HCT116 (cell line): ENCODE data around the gene STK16. TPM values are rescaled to one million over a fixed set of nuclear protein-coding genes. Genes with fewer than 3 reads are reported as not detected.

ENCODE experiments used
- ATAC-seq: fragments of 200-7000 bp; cut with Tn5 transposase; 2 replicates; pipeline ENCODE4 v1.9.1; 2020; ENCODE audit warnings: mild to moderate bottlenecking, moderate library complexity
- BruUV-seq: library from RNA; stranded (reverse); fragments of 400-500 nt; replicated peaks from 2 replicates; lab custom pipeline; 2021; lab: Mats Ljungman, UMichigan
- CTCF ChIA-PET: fragments of 300-600 bp; sonication (Branson Sonifier 250); formaldehyde crosslinking; loops from one replicate; lab custom pipeline; 2021; ENCODE audit warnings: antibody characterized with exemption; lab: Charles Lee
- POLR2A ChIA-PET: fragments of 300-600, 350-600 bp; sonication (Branson Sonifier 250); formaldehyde crosslinking; loops from one replicate; lab custom pipeline; 2021; ENCODE audit warnings: antibody characterized with exemption; lab: Charles Lee
- RAD21 ChIA-PET, 2 experiments: fragments of 300-600 bp; sonication (Branson Sonifier 250); formaldehyde crosslinking; loops; one replicate each; lab custom pipeline; 2023; ENCODE audit warnings: low total read pairs in 2 of 2; ENCODE audit not compliant: uncharacterized antibody in 2 of 2, unreplicated experiment in 2 of 2, low non-redundant PET in 1 of 2; lab: Charles Lee
- DNase-seq: peaks from one replicate; pipeline ENCODE4 v3.0.0-alpha.2; 2010; ENCODE audit warnings: low read depth, low spot score
- H2AFZ ChIP-seq: fragments of 200-600 bp; shearing (Covaris generic), sonication (generic); 2 replicates; pipeline ENCODE4 v1.6.1; 2017; ENCODE audit warnings: low read depth, mixed run types, mixed read lengths, antibody characterized with exemption, low read length; ENCODE audit not compliant: poor library complexity, severe bottlenecking
- H3K27ac ChIP-seq: 2 replicates; pipeline ENCODE4 v1.5.1; 2012; ENCODE audit warnings: low read depth, low read length
- H3K27me3 ChIP-seq: fragments of 200-600 bp; sonication (generic); 2 replicates; pipeline ENCODE4 v1.6.1; 2016; ENCODE audit warnings: mixed run types, low read length, mixed read lengths; ENCODE audit not compliant: insufficient read depth
- H3K36me3 ChIP-seq, 2 experiments: fragments of 200-500 bp in 1 of 2; fragments of 200-600 bp in 1 of 2; sonication (Bioruptor generic) in 1 of 2; sonication (generic) in 1 of 2; 2 replicates each; pipeline versions ENCODE4 v1.5.1 to v1.6.1; 2014 to 2016; ENCODE audit warnings: low read length in 2 of 2, inconsistent platforms in 1 of 2, mixed read lengths in 1 of 2, mixed run types in 1 of 2; ENCODE audit not compliant: insufficient read depth in 2 of 2, control insufficient read depth in 1 of 2
- H3K4me1 ChIP-seq, 2 experiments: fragments of 200-600 bp in 1 of 2; sonication (generic) in 1 of 2; 2 replicates each; pipeline versions ENCODE4 v1.5.1 to v1.6.1; 2012 to 2017; ENCODE audit warnings: low read length in 2 of 2, inconsistent platforms in 1 of 2, mild to moderate bottlenecking in 1 of 2, mixed read lengths in 1 of 2, mixed run types in 1 of 2, moderate library complexity in 1 of 2; ENCODE audit not compliant: insufficient read depth in 2 of 2, control insufficient read depth in 1 of 2
- H3K4me2 ChIP-seq: fragments of 200-600 bp; sonication (generic); 2 replicates; pipeline ENCODE4 v1.6.1; 2017; ENCODE audit warnings: mixed run types, low read length, mixed read lengths
- H3K4me3 ChIP-seq, 2 experiments: fragments of 200-600 bp in 1 of 2; sonication (generic) in 1 of 2; replicated peaks in 1 of 2; 2 replicates each; pipeline ENCODE4 v1.5.1; 2011 to 2016; ENCODE audit warnings: low read length in 2 of 2, control low read depth in 1 of 2, low read depth in 1 of 2, mild to moderate bottlenecking in 1 of 2, mixed read lengths in 1 of 2, mixed run types in 1 of 2
- H3K79me2 ChIP-seq: fragments of 200-600 bp; sonication (generic); 2 replicates; pipeline ENCODE4 v1.6.1; 2017; ENCODE audit warnings: mild to moderate bottlenecking, mixed run types, low read length, moderate library complexity, mixed read lengths; ENCODE audit not compliant: insufficient read depth
- H3K9ac ChIP-seq: fragments of 200-600 bp; sonication (generic); 2 replicates; pipeline ENCODE4 v1.6.1; 2016; ENCODE audit warnings: low read length, mixed read lengths
- H3K9me2 ChIP-seq: fragments of 200-600 bp; sonication (generic), shearing (Covaris generic); 2 replicates; pipeline ENCODE4 v1.6.1; 2017; ENCODE audit warnings: mixed run types, mild to moderate bottlenecking, moderate library complexity; ENCODE audit not compliant: insufficient read depth
- H3K9me3 ChIP-seq, 2 experiments: fragments of 200-500 bp in 1 of 2; fragments of 200-600 bp in 1 of 2; sonication (Bioruptor generic) in 1 of 2; sonication (generic) in 1 of 2; 2 replicates each; pipeline ENCODE4 v1.6.1; 2014 to 2017; ENCODE audit warnings: low read length in 2 of 2, mixed read lengths in 2 of 2, inconsistent platforms in 1 of 2, low read depth in 1 of 2, mild to moderate bottlenecking in 1 of 2, mixed run types in 1 of 2, moderate library complexity in 1 of 2; ENCODE audit not compliant: control insufficient read depth in 1 of 2, insufficient read depth in 1 of 2
- H4K20me1 ChIP-seq: fragments of 200-600 bp; sonication (generic), shearing (Covaris generic); 2 replicates; pipeline ENCODE4 v1.6.1; 2017; ENCODE audit warnings: mixed run types, mild to moderate bottlenecking, moderate library complexity; ENCODE audit not compliant: insufficient read depth
- ATF3 ChIP-seq: IDR thresholded peaks from 2 replicates; pipeline ENCODE4 v1.6.1; 2012
- CTCF ChIP-seq, 3 experiments: fragments of 200-600 bp in 1 of 3; sonication (generic) in 1 of 3; IDR thresholded peaks in 2 of 3; conservative IDR thresholded peaks in 1 of 3; 2 replicates each; pipeline ENCODE4 v1.5.1; 2012 to 2017; ENCODE audit warnings: low read depth in 2 of 3, low read length in 2 of 3, antibody characterized with exemption in 1 of 3, borderline replicate concordance in 1 of 3, control low read depth in 1 of 3, mild to moderate bottlenecking in 1 of 3, mixed read lengths in 1 of 3, mixed run types in 1 of 3, moderate library complexity in 1 of 3; ENCODE audit not compliant: insufficient read depth in 1 of 3
- EGR1 ChIP-seq: IDR thresholded peaks from 2 replicates; pipeline ENCODE4 v1.6.1; 2012; ENCODE audit warnings: low read depth
- ELF1 ChIP-seq: IDR thresholded peaks from 2 replicates; pipeline ENCODE4 v1.6.1; 2012; ENCODE audit warnings: low read depth, borderline replicate concordance
- EZH2phosphoT487 ChIP-seq: fragments of 200-600 bp; IDR thresholded peaks from 2 replicates; pipeline ENCODE4 v1.6.1; 2018; ENCODE audit warnings: antibody characterized with exemption, borderline replicate concordance
- JUND ChIP-seq: IDR thresholded peaks from 2 replicates; pipeline ENCODE4 v1.6.1; 2012
- POLR2AphosphoS5 ChIP-seq: IDR thresholded peaks from 2 replicates; pipeline ENCODE4 v1.6.1; 2011; ENCODE audit warnings: mild to moderate bottlenecking, low read depth, low read length, moderate library complexity
- RAD21 ChIP-seq: IDR thresholded peaks from 2 replicates; pipeline ENCODE4 v1.6.1; 2012; ENCODE audit warnings: low read depth, mild to moderate bottlenecking
- SP1 ChIP-seq: IDR thresholded peaks from 2 replicates; pipeline ENCODE4 v1.6.1; 2012; ENCODE audit warnings: low read depth
- SRF ChIP-seq: IDR thresholded peaks from 2 replicates; pipeline ENCODE4 v1.6.1; 2012; ENCODE audit warnings: low read depth
- TCF7L2 ChIP-seq: IDR thresholded peaks from 2 replicates; pipeline ENCODE4 v1.7.0; 2011; ENCODE audit warnings: borderline replicate concordance, inconsistent platforms; ENCODE audit not compliant: insufficient read depth, insufficient read length; ENCODE audit errors: extremely low read depth
- ZBTB33 ChIP-seq: IDR thresholded peaks from 2 replicates; pipeline ENCODE4 v1.6.1; 2011; ENCODE audit warnings: mild to moderate bottlenecking, low read length, moderate library complexity; ENCODE audit not compliant: insufficient replicate concordance; ENCODE audit errors: extremely low read depth
- intact Hi-C: fragments of 100-400 bp; cut with micrococcal nuclease; formaldehyde crosslinking; loops from 2 replicates; pipeline ENCODE4 v1.10.0; 2022
- total RNA-seq: library from RNA; stranded (reverse); gene quantifications from one replicate; pipeline ENCODE4 v1.2.1, GENCODE V29; 2021; ENCODE audit not compliant: unreplicated experiment

The STK16 gene
- total RNA-seq, 1 experiment from 2014 or later, result 31.4 TPM

GRCh38 chr2:219298759-219299371 is 53.6 kb downstream of the STK16 start:
- intact Hi-C loops, result loop anchor here (1.0 to 5.0 kb wide), 3 partner anchors 72 to 242 kb away; partner anchors contain the start of genes ANKZF1, ATG9A and NHEJ1
- Histone ChIP-seq H3K27ac (peak overlapping the region; percentile 2; the same call in 1 of the 2 replicates), H3K9me3 (no peaks in the 10 kb centered on the region), H2AFZ (no peak overlapping the region), H3K4me2 (peak overlapping the region; percentile 61)
- POLR2A ChIA-PET, result no interaction called here
- TF ChIP-seq CTCF (IDR thresholded peaks at IDR 0.05 in 2 of 3, conservative IDR thresholded peaks at IDR 0.05 in 1 of 3; ENCODE audit: borderline replicate concordance in 1 of 3, insufficient read depth in 1 of 3, low read depth in 2 of 3, low read length in 2 of 3) (peak; percentile 90 to 98 (median 94)), RAD21 (peak; percentile 91), JUND (no peak), POLR2AphosphoS5 (peak; percentile 30; the same call in 1 of the 2 replicates)
- TF ChIP-seq, all 23 proteins: peak for 3
- Histone ChIP-seq H3K79me2 (no peaks in the 10 kb centered on the region), H3K27me3 (peaks cover 36% of the 10 kb centered on the region), H3K36me3 (no peaks in the 10 kb centered on the region), H3K9ac (no peak overlapping the region), H3K4me3 (peak overlapping the region in 1 of 2 experiments; percentile 20; a peak in 1 of 4 replicates), H3K9me2 (no peaks in the 10 kb centered on the region), H3K4me1 (peaks cover 3 to 17% of the 10 kb centered on the region in 2 experiments; a peak in 3 of 4 replicates), H4K20me1 (no peaks in the 10 kb centered on the region)
- RAD21 ChIA-PET, result no interaction called here
- CTCF ChIA-PET, result interaction anchor here (0.9 to 1.8 kb wide), 6 partner anchors 9 to 231 kb away, joined by 3 read pairs; partner anchors contain the start of genes DNAJB2 and DNPEP
- no TSS peak for BruUV-seq
- ATAC-seq, result peak; percentile 73
- peak; percentile 60 for DNase-seq

GRCh38 chr2:219299372-219299760 is 54.1 kb downstream of the STK16 start:
- POLR2A ChIA-PET, result no interaction called here
- BruUV-seq, result no TSS peak
- CTCF ChIA-PET, result interaction anchor here (0.9 to 1.5 kb wide), 4 partner anchors 9 to 231 kb away, joined by 3 read pairs; partner anchors contain the start of gene DNPEP
- peak overlapping the region; percentile 61; the same call in 1 of the 2 replicates for H3K4me2 ChIP-seq
- H3K79me2 ChIP-seq, result no peaks in the 10 kb centered on the region
- H3K27me3 ChIP-seq, result peaks cover 41% of the 10 kb centered on the region
- no peak for ATAC-seq
- intact Hi-C loops, result loop anchor here (5.0 kb wide), 2 partner anchors 72 to 242 kb away; partner anchors contain the start of genes ANKZF1 and ATG9A
- no peaks in the 10 kb centered on the region for H4K20me1 ChIP-seq
- no peak overlapping the region for H2AFZ ChIP-seq
- no peak overlapping the region; the same call in 1 of the 2 replicates for H3K27ac ChIP-seq
- RAD21 ChIA-PET, result no interaction called here
- H3K9ac ChIP-seq, result no peak overlapping the region
- H3K9me3 ChIP-seq, result no peaks in the 10 kb centered on the region
- TF ChIP-seq SP1 (no peak), ZBTB33 (no peak), SRF (no peak), ELF1 (no peak), TCF7L2 (no peak), JUND (no peak), ATF3 (no peak), POLR2AphosphoS5 (no peak), EGR1 (no peak), EZH2phosphoT487 (no peak)
- H3K4me1 ChIP-seq, result peaks cover 3 to 15% of the 10 kb centered on the region in 2 experiments; a peak in 3 of 4 replicates
- no peaks in the 10 kb centered on the region for H3K36me3 ChIP-seq
- DNase-seq, result no peak
- no peak overlapping the region for H3K4me3 ChIP-seq
- no peaks in the 10 kb centered on the region for H3K9me2 ChIP-seq
